GM19240 (cell line): Measurements from ENCODE around the gene TPRA1.
"Not testable (repeated sequence)": the region's sequence is repeated elsewhere in the genome, so short reads cannot be mapped to it uniquely, and the experiment has no call there.

Experiments used
- DNase-seq: peaks from one replicate; pipeline ENCODE4 v3.0.0; 2011; ENCODE audit warnings: low spot score; ENCODE audit not compliant: insufficient read length

The TPRA1 gene

GRCh38 chr3:127539366-127540060 lies 51.0 kb downstream of the TPRA1 start:
- no peak for DNase-seq

- DNase-seq = no peak
Measured at GRCh38 chr3:127538569-127538968, 52.0 kb downstream of the TPRA1 start.

- no peak for DNase-seq
Measured at GRCh38 chr3:127536830-127537812, 53.4 kb downstream of the TPRA1 start.

- DNase-seq = no peak
Measured at GRCh38 chr3:127535901-127536829, 54.4 kb downstream of the TPRA1 start.

DNA sequence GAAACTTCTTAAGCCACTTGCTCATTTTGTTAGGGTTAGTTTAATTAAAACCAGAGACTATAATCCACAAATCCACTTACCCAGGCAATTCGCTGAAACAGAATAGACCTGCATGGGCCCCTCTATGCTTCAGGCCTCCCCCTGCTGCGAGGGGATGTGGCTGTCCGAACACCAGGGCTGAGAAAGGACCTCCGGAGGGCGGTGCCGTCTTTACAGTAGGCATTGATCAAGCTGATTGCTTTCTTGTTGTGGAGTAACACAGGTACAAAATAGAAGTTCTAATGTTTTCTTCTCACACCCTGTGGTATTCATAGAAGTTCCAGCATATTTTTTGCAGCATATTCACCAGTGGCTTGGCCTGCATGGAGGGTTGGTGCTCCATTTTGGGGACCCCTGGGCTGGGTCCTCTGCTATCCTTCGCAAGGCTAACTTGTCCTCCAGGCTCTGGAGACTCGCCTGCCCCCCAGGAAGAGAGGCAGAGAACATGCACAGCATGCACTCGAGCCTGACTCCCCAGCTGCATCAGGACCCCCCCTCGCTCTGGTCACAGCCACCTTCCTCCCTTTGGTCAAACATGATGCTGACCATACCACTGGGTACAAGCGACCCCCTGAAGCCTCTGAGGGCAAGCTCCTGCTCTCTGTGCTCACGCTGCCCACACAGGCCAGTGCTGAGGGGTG lies 55.3 kb downstream of the TPRA1 start:
- no peak for DNase-seq

DNA sequence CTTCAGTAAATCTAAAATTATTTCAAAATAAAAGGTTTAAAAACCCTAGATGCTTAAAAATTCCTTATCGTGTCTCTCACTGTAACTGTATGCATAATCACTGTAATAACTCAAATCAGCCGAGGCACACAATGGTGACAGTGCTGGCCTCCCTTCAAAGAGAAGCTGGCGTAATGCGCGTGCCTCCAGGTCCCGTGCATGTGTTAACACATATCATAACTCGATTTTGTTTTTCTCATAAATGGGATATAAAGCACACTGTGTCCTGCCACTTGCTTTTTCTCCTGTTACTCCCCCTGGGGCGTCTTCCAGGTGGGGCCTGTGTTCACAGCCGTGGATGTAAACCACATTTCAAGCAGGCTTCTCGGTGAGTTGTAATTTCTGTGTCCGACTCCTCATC lies 56.0 kb downstream of the TPRA1 start:
- DNase-seq = no peak

DNA sequence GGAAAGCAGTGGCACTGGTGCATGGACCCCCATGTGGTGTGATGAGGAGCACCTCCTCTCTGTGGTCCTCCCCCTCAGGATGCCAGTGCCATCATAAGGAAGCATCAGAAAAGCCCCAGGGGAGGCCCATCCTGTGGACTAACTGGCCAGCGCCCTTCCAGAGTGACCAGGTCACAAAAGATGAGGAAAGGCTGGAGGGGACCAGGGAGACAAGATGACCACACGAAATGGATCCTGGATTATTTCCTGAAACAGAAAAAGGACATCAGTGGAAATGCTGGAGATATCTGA lies 56.4 kb downstream of the TPRA1 start:
- DNase-seq = no peak

DNA sequence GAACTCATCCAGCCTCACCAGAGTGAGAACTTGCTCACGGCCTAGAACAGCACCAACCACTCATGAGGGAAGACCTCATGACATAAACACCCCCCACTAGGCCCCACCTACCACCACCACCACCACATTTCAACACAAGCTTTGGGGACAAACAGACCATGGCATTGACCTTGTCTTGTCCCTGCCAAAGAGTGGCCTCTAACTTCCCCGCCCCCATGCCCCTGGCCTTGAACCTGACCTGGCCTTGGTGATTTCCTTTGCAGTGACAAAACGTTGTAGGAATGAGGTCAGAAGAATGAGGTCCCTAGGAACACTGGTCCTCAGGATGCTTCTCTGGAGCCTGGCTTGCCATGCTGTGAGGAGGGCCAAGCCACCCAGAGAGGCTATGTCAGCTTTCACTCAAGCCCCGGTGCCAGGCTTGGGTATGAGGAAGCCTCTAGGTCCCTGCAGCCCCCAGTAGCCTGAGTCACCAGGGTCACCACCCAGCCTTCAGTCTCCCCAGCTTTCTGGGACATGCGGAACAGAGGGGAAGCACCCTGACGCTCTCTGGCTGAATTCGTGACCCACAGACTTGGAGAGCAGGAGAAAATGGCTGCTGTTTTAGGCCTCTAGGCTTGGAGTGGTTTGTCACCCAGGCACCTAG lies 57.9 kb downstream of the TPRA1 start:
- DNase-seq = no peak

- no peak for DNase-seq
Measured at GRCh38 chr3:127531821-127532220, 58.7 kb downstream of the TPRA1 start.

DNA sequence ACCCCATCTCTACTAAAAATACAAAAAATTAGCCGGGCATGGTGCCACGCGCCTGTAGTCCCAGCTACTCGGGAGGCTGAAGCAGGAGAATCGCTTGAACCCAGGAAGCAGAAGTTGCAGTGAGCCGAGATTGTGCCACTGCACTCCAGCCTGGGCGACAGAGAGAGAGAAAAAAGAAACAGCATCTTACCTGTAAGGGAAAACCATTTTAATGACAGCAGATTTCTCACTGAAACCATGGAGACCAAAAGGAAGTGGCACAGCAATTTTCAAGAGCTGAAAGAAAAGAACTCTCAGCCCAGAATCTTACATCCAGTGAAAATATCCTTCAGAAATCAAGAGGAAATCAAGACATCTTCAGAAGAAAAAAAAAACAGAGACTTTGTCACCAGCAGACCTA lies 59.7 kb downstream of the TPRA1 start:
- DNase-seq = not testable (repeated sequence)

DNA sequence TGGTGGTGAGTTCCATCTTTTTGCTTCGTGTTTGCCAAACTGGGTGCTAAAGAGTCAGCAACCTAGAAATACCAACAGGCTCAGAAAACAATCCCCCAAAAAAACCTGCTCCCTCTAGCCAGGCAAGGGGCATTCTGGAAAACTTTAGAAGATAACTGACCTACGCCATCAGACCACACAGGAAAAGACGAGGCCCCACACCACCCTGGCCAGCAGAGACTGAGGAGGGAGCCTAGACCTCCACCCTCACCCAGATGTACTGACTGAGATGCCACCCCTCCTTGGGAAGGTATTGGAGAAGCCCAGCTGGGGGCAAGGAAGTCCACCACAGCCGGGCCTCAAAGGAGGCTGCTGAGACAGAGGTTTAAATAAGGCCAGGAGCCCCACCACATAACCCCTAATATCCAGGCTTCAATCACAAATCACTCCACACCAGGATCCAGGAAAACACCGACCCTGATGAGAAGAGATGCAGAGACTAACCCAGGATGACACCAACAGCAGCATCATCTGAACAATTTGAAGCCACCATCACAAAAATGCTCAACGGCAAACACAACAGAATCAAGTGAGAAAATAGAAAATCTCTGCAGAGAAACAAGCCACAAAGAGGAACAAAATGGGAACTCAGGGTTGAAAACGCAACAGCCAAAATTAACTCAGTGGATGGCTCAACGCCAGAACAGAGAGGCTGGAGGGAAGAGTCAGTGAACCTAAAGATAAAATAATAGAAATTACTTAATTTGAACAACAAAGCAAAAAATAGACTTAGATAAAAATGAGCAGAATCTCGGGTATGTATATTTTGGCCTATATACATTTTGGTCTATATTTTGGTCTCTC lies 61.0 kb downstream of the TPRA1 start:
- no peak for DNase-seq

- DNase-seq = no peak
Measured at GRCh38 chr3:127525373-127525772, 65.2 kb downstream of the TPRA1 start.

DNA sequence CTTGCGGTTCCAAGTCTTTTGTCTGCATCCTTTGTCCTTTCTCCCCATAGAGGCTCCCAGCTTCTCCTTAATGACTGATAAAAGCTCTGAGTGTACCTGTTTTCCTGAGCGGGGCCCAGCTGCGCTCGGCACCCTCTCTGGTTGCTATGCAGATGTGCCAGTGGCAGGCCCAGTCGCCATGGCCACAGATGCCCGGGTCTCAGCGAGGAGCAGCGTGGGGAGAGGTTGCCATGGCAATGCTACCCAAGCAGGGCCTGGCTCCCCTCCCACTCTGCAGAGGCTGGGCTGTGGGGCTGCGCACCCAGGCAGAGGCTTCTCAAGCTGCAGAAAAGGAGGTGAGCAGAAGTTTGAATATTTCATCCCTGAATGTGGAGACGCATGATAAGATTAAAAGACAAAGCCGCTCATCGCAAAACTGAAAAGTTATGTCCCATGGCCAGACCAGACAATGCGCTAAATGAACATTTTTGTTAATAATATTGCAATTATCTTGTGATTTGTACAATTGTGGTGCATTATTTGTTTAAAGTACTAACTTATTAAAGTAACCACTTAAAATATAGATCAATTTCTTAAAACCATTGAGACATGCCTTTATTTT lies 66.1 kb downstream of the TPRA1 start:
- no peak for DNase-seq
